Neural cell (in vitro differentiated cells): ENCODE measurements around the gene ADAMTS17. TPM values are rescaled to one million over a fixed set of nuclear protein-coding genes. Genes with fewer than 3 reads are reported as not detected.

Experiments
- H2AFZ ChIP-seq: fragments of 200-600, 300-800 bp; sonication (generic), shearing (Covaris generic); 2 replicates; pipeline ENCODE4 v1.6.0; 2014; ENCODE audit warnings: low read depth, mild to moderate bottlenecking, antibody characterized with exemption, low read length, moderate library complexity
- H3F3A ChIP-seq: fragments of 200-600 bp; shearing (Covaris generic); 2 replicates; pipeline ENCODE4 v1.6.1; 2016; ENCODE audit warnings: mild to moderate bottlenecking, moderate library complexity, mixed read lengths, antibody characterized with exemption, low read length; ENCODE audit not compliant: insufficient read depth, poor library complexity, severe bottlenecking
- H3K27ac ChIP-seq: fragments of 200-600, 300-800 bp; sonication (generic), shearing (Covaris generic); 2 replicates; pipeline ENCODE4 v1.5.1; 2014; ENCODE audit warnings: mild to moderate bottlenecking, low read length, moderate library complexity
- H3K27me3 ChIP-seq: fragments of 300-800, 200-600 bp; sonication (generic), shearing (Covaris generic); 2 replicates; pipeline ENCODE4 v1.6.0; 2014; ENCODE audit warnings: mild to moderate bottlenecking, low read depth, low read length, moderate library complexity; ENCODE audit not compliant: insufficient read depth
- H3K36me3 ChIP-seq: fragments of 300-800, 200-600 bp; sonication (generic), shearing (Covaris generic); 2 replicates; pipeline ENCODE4 v1.5.1; 2014; ENCODE audit warnings: mild to moderate bottlenecking, antibody characterized with exemption, low read length, moderate library complexity; ENCODE audit not compliant: insufficient read depth
- H3K4me2 ChIP-seq: fragments of 300-800, 200-600 bp; sonication (generic), shearing (Covaris generic); 2 replicates; pipeline ENCODE4 v1.6.0; 2014; ENCODE audit warnings: mild to moderate bottlenecking, low read length
- H3K4me3 ChIP-seq: fragments of 300-800, 200-600 bp; sonication (generic), shearing (Covaris generic); 2 replicates; pipeline ENCODE4 v1.5.1; 2014; ENCODE audit warnings: mild to moderate bottlenecking, low read length, moderate library complexity
- H3K79me2 ChIP-seq: fragments of 200-600 bp; shearing (Covaris generic); replicated peaks from 2 replicates; pipeline ENCODE4 v1.6.0; 2014; ENCODE audit warnings: mild to moderate bottlenecking, low read length, moderate library complexity; ENCODE audit not compliant: insufficient read depth
- H3K9ac ChIP-seq: fragments of 300-800, 200-600 bp; sonication (generic), shearing (Covaris generic); 2 replicates; pipeline ENCODE4 v1.6.1; 2016; ENCODE audit warnings: mild to moderate bottlenecking, low read length, mixed read lengths
- H3K9me2 ChIP-seq: fragments of 200-600 bp; shearing (Covaris generic); 2 replicates; pipeline ENCODE4 v1.6.1; 2016; ENCODE audit warnings: mild to moderate bottlenecking, low read length, mixed read lengths; ENCODE audit not compliant: insufficient read depth
- H3K9me3 ChIP-seq: fragments of 200-600, 300-800 bp; sonication (generic), shearing (Covaris generic); 2 replicates; pipeline ENCODE4 v1.6.1; 2016; ENCODE audit warnings: mild to moderate bottlenecking, mixed run types, low read length, moderate library complexity, mixed read lengths
- H4K20me1 ChIP-seq: fragments of 200-600 bp; shearing (Covaris generic); 2 replicates; pipeline ENCODE4 v1.6.1; 2016; ENCODE audit warnings: mild to moderate bottlenecking, mixed run types; ENCODE audit not compliant: insufficient read depth
- CTCF ChIP-seq: fragments of 450-650 bp; IDR thresholded peaks from 2 replicates; pipeline ENCODE4 v1.5.1; 2014; ENCODE audit warnings: antibody characterized with exemption, mild to moderate bottlenecking, moderate library complexity; ENCODE audit not compliant: poor library complexity, severe bottlenecking
- EP300 ChIP-seq: fragments of 450-650 bp; conservative IDR thresholded peaks from 2 replicates; pipeline ENCODE4 v1.6.1; 2014; ENCODE audit warnings: antibody characterized with exemption, mild to moderate bottlenecking, moderate library complexity; ENCODE audit not compliant: poor library complexity, severe bottlenecking
- EZH2 ChIP-seq: fragments of 200-600, 300-800 bp; shearing (Covaris generic), sonication (generic); IDR thresholded peaks from 2 replicates; pipeline ENCODE4 v1.6.1; 2014; ENCODE audit warnings: antibody characterized with exemption, low read length, borderline replicate concordance, mild to moderate bottlenecking; ENCODE audit not compliant: insufficient read depth, poor library complexity, severe bottlenecking
- MXI1 ChIP-seq: fragments of 450-650 bp; conservative IDR thresholded peaks from 2 replicates; pipeline ENCODE4 v1.6.1; 2014; ENCODE audit warnings: antibody characterized with exemption, mild to moderate bottlenecking; ENCODE audit not compliant: poor library complexity, severe bottlenecking
- POLR2AphosphoS5 ChIP-seq: IDR thresholded peaks from 2 replicates; pipeline ENCODE4 v1.6.1; 2012
- RAD21 ChIP-seq: fragments of 450-650 bp; conservative IDR thresholded peaks from 2 replicates; pipeline ENCODE4 v1.6.1; 2014; ENCODE audit warnings: antibody characterized with exemption, mild to moderate bottlenecking, moderate library complexity
- REST ChIP-seq: IDR thresholded peaks from 2 replicates; pipeline ENCODE4 v1.6.1; 2012; ENCODE audit warnings: borderline replicate concordance
- SMC3 ChIP-seq: fragments of 450-650 bp; conservative IDR thresholded peaks from 2 replicates; pipeline ENCODE4 v1.6.1; 2014; ENCODE audit warnings: antibody characterized with exemption, mild to moderate bottlenecking, moderate library complexity; ENCODE audit not compliant: poor library complexity
- TAF1 ChIP-seq: IDR thresholded peaks from 2 replicates; pipeline ENCODE4 v1.6.1; 2012; ENCODE audit warnings: low read depth
- polyA plus RNA-seq: library from polyadenylated mRNA; depleted of rRNA; stranded (reverse); fragments of >200 nt; gene quantifications from 2 replicates; pipeline ENCODE4 v1.2.3, GENCODE V29; 2014

ADAMTS17 gene
- polyA plus RNA-seq, 1 donor from 2014 or later: 0.04 TPM

GRCh38 chr15:100147828-100148227 lies 193.9 kb downstream of the ADAMTS17 start:
- no peaks in the 10 kb centered on the region for H3K9me2 ChIP-seq
- H3F3A ChIP-seq: no peaks in the 10 kb centered on the region
- H3K27ac ChIP-seq: no peak overlapping the region
- no peak overlapping the region for H3K4me3 ChIP-seq
- no peak for TF ChIP-seq SMC3
- no peak for TF ChIP-seq POLR2AphosphoS5
- no peak for TF ChIP-seq CTCF
- no peak for TF ChIP-seq EZH2
- no peak for TF ChIP-seq TAF1
- no peak for TF ChIP-seq MXI1
- TF ChIP-seq RAD21: no peak
- TF ChIP-seq REST: no peak
- no peak for TF ChIP-seq EP300
- H3K36me3 ChIP-seq: no peaks in the 10 kb centered on the region
- H4K20me1 ChIP-seq: no peaks in the 10 kb centered on the region
- H3K9ac ChIP-seq: no peak overlapping the region
- no peak overlapping the region for H2AFZ ChIP-seq
- no peak overlapping the region for H3K4me2 ChIP-seq
- no peaks in the 10 kb centered on the region for H3K79me2 ChIP-seq
- no peaks in the 10 kb centered on the region for H3K27me3 ChIP-seq
- H3K9me3 ChIP-seq: no peaks in the 10 kb centered on the region

GRCh38 chr15:100143378-100143777 lies 198.4 kb downstream of the ADAMTS17 start:
- Histone ChIP-seq H3K36me3 (no peaks in the 10 kb centered on the region), H3K4me2 (no peak overlapping the region), H2AFZ (no peak overlapping the region), H3K27ac (no peak overlapping the region), H4K20me1 (no peaks in the 10 kb centered on the region), H3K9ac (no peak overlapping the region), H3K9me2 (no peaks in the 10 kb centered on the region), H3K79me2 (no peaks in the 10 kb centered on the region), H3K4me3 (no peak overlapping the region), H3K9me3 (no peaks in the 10 kb centered on the region), H3K27me3 (no peaks in the 10 kb centered on the region), H3F3A (no peaks in the 10 kb centered on the region)
- no peak for TF ChIP-seq CTCF
- TF ChIP-seq TAF1: no peak
- no peak for TF ChIP-seq POLR2AphosphoS5
- no peak for TF ChIP-seq RAD21
- no peak for TF ChIP-seq EP300
- TF ChIP-seq SMC3: no peak
- no peak for TF ChIP-seq MXI1
- no peak for TF ChIP-seq REST
- no peak for TF ChIP-seq EZH2
